Stimulated activated CD4-positive, alpha-beta T cell treated with anti-CD3 and anti-CD28 coated beads, TNF-alpha, amount 100 ng/mL, for 48 hours (primary cell): Measurements from ENCODE around the gene TACC3.

Source experiments
- DNase-seq, 3 donors: peaks; one replicate each; pipeline ENCODE4 v3.0.0-alpha.2; 2020; ENCODE audit warnings: low read depth in 3 of 3

The TACC3 gene

DNA sequence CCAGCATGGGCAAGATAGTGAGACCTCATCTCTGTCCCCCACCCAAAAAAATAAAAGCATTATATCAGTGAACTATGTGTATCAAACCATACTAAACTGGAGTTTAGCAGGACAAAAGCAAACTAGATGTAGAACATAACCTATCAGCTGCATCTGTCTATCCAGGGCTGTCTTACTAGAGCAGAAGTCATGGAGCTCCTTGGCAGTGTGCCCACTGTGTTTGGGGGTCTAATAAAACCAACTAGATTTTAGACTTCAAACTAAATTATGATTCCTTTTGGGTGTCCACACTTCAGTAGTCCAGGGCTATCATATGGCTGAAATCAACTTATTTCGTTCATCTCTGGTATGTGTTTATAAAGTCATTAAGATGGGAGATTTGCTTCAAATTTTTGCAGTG lies 17.5 kb upstream of the TACC3 start:
- no peak for DNase-seq

DNA sequence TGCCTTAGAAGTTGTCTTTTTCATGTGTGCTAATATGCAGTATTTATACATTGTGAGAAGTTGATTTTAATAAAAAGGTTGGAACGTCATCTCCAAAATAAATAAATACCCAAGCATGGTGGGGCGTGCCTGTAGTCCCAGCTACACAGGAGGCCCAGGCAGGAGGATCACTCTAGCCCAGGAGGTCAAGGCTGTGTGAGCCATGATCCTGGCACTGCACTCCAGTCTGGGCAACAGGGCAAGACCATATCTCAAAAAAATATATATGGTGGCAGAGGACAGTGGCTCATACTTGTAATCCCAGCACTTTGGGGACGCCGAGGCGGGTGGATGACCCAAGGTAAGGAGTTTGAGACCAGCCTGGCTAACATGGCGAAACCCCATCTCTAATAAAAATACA lies 15.6 kb upstream of the TACC3 start:
- DNase-seq, result no peak

DNA sequence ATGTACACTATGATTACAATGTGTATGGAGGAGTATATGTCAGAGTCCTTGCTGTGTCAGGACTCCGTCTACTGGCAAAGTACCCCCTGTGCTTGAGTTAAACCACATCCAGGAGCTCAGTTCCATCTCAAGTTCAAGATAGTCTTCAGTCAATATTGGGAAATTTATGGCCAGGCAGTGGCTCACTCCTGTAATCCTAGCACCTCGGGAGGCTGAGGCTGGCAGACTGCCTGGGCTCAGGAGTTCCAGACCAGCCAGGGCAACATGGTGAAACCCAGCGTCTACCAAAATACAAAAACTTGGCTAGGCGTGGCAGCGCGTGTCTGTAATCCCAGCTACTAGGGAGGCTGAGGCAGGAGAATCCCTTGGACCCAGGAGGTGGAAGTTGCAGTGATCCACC lies 15.0 kb upstream of the TACC3 start:
- no peak for DNase-seq

DNA sequence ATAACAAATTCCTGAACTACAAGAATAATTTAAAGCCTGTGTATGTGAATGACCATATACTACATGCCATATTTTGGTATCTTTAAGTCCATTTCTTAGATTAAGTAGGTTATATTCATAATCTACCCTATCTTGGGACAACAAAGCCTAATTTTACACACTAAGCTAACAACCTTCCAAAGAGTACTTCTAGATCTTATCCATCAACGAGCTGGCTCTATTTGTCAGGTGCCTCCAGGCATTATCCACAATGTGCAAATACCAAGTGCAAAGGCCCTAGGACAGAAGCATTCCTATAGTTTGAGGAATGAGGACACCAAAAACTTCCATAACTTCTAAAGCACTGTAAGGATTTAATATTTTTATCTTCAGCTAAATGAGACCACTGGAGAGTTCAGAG lies 12.7 kb upstream of the TACC3 start:
- no peak for DNase-seq

DNA sequence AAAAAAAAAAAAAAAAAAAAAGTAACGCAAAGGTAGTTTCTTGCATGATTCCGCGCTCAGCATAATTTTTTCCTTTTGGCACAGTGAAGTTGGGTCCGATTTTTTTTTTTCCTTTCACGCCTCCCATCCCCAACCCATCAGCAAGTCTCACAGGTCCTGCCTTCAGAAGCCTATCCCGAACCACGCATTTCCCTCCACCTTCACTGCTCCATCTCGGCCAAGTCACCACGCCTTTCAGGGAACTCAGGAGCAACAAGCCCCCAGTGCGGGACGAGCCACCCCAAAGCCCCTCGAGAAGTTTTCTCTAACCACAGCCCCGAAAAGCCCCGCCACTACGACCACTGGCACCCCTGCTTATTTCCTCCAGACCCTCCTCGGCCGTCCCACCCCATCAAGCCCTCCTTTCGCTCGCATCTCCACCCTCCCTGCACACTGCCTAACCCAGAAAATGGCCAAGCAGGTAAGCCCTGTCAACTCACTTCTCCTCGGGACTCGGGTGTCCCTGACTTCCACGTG lies 10.2 kb upstream of the TACC3 start:
- DNase-seq, result no peak

DNA sequence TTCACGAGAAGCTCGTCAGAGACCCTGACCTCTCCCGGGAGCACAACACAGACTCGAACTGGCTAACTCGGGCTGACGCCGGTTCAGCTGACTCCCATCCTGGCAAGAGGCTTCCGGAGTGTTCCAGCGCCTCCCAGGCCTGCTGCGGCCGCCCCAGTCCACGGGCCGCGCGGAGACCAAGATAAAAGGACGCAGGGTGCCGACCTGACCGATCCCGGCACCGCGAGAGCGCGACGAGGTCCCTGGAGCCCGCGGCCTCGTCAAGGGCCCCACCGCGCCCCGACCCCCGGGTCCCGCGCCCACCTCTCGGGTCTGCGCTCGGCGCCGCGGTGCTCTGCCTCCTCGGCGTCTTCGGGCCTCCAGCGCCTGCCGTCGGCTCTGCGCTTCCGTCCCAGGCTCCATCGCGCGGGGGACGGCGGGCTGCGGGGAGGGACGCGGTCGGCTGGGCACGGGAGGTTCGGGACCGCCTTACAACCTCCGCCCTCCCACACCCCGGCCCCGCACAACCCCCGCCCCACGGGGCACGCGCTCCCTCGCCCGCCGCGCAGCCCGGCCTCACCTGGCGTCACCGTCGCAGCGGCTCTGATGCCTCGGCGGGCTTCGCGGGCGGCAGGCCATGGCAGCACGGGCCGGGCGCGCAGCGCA lies 9.6 kb upstream of the TACC3 start:
- DNase-seq, result no peak

DNA sequence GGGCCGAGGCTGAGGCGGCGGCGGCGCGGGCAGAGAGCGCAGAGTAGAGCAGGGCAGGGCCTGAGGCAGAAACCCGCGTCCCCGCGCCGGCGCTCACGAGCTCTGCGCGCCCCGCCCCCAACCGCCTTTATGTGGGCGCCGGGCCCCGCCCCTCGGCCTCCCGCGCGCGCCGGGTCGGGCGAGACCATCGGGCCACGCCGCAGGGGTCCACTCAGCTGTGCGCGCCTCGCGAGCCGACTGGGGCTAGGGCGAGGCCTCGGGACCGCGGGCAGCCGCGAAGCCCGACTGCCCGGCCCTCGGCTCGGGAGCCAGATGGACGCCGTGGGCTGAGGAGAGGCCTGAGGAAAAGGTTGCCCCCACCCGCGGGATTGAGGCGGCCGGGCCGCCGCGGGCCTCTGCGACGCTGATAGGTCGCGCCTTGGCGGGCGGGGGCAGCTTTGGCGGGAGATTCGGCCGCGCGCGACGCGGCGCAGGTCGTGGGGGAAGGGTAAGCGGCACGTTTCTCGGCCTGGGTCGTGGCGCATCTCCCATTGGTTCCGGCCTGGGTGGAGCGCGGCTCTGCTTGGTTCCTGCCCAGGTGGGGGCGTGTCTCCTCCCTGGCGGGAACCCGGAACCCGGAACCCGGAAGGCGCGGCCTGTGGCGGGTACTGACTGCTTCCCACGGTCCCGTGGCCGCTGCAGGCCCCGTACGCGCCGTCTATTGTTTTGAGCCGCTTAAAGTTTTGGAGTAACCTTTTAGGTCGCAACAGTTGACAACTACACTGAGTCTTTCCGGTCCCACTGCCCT lies 8.9 kb upstream of the TACC3 start, which contains the start of gene SLBP:
Gene SLBP, minus strand, starts transcription at position 104 of the 787 bp plus-strand sequence. CDS start 131 bp downstream, outside the sequence.
- DNase-seq, result peak; percentile 98 to 99 (median 99)

DNA sequence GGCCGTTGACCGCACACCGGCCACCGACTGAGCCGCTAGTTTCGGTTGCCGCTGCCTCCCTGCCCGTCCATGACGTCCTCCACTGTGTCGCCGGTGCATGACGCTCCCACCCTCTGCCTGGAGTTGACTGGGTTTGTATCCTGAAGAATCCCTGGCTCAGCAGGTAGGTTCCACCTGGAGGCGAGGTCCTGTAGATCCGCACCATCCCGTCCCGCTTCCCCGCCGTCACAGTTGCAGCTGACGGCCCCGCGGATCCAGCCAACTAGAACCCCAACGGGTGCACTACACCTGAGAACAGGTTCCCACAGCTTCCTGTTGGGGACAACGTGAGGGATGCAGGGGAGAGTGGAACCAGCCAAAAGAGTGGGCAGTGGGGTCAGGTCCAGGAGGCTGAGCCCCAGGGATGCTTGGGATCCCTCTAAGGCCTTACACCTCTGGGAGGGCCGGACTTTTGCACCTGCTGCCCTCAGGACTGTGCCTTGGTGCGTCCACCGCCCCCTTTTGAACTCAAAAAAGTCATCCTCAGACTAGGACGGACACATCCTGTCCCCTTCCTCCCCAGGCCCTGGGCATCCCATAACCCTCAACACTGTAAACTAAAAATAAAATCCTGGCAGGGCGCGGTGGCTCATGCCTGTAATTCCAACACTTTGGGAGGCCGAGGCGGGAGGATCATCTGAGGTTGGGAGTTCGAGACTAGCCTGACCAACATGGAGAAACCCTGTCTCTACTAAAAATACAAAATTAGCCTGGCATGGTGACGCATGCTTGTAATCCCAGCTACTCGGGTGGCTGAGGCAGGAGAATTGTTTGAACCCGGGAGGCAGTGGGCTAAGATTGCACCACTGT lies 8.1 kb upstream of the TACC3 start:
- no peak for DNase-seq

DNA sequence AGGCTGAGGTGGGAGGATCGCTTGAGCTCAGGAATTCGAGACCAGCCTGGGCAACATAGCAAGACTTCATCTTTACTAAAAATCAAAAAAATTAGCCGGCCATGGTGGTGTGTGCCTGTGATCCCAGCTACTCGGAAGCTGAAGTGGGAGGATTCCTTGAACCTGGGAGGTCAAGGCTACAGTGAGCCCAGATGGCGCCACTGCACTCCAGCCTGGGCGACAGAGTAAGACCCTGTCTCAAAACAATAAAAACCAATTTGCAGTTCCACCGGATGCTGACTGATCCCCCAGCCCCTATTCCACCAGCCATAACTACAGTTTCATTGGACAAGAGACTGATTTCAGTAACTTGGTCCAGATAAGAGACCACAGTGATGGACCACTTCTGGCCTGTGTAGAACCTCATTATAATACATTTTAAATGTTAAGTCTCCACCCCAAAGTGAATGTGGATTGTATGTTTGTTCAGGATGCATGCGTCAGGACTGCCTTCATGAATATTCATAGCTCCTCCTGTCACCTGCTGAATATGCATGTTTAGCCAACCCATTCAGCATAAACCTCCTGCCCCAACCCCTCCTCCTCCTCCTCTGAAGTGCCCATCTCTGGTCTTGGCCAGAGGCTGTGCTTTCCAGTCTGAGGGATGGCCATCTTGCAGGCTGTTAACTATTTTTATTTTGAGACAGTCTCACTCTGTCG lies 6.9 kb upstream of the TACC3 start:
- no peak for DNase-seq

DNA sequence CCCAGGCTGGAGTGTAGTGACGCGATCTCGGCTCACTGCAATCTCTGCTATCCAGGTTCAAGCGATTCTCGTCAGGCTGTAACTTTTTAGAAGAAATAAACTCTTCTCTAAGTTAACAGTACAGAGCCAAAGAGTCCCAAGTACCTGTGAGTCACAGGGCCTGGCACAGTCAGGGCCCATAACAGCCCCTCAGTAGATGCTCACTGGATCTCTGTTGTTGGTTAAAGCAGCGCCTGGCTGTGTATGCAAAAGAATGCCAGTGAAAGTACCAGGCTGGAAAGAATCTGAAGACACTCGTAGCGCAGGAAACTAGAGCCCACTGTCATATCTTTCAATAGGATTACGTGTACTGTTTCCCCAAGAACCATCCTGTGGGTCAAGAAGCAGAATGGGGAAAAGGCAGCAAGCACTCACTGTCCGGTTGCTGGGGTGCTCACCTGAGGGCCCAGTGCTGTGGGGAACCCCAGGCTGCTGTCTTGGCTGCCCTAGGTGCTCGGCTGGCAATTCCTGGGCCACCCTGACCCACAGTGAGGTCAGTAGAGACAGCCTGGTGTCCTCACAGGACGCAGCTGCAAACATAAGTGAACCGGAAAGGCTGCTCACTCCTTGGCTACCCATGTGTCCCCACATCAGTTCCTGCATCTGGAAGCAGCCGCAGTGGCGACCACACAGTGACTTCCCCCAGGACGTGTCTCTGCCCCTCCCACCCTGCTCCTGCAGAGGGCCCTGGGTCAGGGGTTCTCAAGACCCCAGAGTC lies 6.1 kb upstream of the TACC3 start:
- no peak for DNase-seq

DNA sequence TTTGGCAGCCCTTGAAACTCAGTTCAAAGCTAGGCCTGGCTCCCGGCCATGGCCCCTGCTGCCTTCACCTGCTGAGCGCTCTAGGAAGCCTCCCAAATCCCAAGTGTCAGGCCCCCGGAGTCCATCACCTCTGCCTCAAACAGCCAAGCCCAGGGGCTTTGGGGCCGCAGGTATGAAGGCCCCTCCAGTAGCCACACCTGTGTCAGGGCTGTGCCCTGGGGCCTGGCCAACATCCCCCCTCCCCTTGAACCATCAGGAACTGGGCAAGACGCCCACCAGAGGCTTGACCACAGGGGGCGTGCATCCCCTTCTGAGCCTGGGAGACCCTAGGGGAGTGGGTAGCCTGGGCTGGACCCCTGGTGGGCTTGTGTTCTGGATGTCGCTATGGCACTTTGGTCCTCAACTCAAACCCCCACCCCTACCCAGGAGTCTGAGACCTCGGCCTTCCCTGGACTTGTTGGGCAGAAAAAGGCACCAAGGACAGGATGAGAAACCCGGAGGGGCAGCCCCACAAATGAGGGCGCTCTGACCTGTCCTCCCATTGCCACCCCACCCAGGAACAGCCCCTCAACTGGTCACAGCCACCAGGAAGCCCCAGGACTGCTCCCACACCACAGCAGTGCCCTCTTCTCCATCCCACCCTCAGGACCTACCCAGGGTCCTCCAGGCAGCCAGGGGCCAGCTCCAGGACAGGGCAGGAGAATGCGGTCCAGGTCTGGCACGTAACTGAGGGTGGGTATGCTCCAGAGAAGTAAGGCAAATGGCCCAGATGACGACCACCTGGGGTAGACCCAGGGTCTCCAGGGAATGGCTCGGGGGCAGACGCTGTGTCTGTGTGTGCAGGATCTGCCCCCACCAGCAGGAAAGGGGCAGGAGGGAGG lies 5.0 kb upstream of the TACC3 start:
- no peak for DNase-seq

DNA sequence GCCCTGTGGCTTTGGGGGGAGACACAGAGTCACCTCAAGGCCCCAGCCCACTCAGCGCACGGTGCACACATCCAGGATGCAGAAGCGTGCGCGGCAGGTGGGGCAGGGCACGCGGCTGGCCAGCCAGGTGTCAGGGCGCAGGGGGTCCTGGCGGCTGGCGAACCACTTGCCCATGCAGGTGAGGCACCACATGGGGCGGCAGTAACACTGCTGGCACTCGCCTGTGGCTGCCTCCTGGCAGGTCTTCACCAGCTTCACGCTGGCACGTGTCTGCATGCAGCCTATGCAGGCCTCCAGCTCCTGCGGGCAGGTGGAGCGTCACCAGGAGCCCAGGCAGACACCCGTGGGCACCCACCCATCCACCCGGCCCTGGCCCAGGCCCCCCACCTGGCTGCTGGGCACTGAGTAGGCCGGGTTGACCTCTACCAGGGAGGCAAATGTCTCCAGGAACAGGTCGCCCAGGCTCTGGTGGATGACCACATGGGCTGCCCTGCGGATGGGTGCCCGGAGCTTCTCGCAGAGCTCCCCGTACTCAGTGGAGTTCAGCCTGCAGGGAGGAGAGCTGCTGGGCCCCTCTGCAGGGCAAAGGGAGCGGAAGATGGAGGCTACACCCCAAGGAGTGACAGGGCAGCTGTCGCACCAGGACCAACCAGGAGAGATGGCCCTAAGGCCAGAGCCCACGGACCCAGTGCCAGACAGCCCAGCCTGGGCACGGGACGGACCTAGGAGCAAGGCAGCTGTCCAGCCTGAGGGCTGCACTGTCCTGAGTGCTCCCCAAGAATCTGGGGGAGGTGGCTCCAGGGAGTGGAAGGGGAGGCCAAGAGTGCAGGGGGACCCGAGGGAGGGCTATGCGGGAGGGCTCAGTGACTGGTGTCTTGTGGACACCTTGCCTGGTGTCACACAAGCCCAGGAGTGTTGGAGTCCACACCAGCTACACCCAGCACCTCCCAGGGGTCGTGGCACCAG lies 3.9 kb upstream of the TACC3 start:
- DNase-seq, result no peak

DNA sequence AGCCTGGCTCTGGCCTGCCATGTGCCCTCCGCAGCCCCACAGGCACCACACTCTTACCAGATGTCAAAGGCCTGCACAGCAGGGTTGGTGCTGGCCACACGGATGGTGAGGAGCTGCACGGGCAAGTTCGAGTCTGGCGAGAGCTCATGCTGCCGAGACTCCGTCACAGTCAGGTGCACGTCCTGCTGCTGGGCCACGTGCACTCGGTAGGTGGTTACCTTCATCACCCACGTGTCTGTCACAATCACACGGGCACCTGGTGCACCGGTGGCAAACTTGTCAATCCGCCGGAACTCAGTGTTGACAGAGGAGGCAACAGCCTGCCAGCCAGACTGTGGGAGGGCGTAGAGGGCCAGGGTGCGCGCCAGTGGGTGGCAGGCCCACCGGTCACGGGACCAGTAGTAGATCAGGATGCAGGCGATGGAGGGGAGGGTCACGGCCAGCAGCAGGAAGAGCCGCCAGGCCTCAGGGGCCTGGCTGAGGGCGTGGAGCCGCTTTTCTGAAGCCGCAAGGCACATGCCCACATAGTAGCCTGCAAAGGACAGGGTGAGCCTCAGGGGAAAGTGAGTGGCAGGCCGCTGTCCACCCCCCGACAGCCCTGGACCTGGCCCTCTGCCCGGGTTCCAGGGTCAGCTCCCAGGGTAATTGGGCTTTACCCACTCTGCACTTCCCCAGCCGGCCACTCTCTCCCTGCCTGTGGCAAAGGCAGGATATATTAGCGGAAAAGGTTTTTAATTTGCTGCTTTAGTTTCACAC lies 3.0 kb upstream of the TACC3 start:
- no peak for DNase-seq

DNA sequence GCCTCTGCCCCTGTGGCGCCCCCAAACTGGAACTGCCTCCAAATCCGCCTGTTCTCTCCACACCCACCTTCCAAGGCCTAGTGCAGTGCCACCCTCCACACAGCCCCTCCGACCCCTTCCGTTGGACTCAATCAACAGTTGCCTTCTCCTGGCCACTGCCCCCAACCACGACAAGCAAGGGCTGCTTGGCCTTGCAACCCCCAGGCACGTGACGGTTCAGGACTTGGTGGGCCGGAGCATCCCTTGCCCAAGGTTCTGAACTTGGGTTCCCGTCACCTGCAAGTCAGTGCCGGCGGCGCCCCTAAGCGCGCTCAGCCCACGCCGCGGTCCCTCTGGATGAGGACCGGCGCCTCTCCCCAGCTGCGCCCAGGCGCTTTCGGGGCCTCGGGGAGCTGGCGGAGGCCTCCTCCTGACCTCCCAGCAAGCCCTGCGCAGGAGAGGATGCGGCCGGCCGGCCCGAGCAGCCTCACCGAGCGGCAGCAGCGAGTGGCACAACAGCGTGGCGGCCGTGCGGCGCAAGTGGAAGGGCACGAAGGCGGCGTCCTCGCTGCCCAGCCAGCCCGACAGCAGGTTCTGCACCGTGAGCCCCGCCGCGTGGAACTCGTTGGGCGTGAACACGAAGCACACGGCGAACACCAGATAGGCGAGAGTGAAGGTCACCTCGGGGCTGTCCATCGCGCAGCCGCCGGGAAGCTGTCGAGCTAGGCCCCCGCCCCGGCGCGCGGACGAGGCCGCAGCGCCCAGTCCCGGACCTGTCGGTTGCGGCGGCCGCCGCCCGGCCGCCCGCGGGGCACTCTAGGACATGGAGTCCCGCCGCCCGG lies 948 bp upstream of the TACC3 start:
- DNase-seq, result no peak

DNA sequence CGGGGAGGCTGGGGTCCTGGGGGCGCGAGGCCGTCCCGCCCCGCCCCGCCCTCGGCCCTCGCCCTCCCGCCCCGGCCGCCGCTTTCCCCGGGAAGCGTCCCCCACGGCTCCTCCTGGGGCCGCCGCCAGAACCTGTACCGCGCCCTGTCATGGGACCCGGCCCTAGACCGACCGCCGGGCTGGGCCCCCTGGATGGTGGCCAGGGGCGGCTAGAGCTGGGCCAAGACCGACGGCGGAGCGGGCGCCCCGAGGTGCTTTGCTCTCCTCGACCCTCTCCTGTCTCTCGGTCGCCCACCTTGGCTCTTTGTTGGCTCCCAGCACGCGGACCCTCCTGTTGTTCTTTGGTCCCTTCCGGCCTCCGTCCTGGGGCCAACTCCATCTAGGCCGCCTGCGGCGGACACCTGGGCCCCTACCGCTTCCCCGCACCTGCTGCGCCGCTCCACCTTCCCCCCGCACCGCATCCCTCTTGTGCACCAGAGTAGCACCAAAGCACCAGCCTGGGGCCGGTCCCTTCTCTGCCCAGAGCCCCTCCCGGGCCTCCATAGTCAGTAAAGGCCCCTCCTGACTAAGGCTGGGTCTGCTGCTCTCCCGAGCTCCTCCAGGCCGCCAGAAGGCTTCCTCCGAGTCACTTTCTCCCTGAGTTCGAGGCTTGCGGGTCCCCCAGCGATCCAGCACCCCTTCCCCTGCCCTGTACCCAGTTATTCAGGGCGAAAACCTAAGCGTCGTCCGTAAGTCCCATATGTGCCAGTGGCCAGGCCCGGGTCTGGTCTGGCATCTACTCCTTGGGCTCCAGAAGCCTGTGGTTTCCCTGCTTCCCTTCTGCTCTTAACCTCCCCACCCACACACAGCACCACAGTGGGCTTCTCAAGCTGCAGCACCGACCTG lies 587 bp downstream of the TACC3 start:
- no peak for DNase-seq

DNA sequence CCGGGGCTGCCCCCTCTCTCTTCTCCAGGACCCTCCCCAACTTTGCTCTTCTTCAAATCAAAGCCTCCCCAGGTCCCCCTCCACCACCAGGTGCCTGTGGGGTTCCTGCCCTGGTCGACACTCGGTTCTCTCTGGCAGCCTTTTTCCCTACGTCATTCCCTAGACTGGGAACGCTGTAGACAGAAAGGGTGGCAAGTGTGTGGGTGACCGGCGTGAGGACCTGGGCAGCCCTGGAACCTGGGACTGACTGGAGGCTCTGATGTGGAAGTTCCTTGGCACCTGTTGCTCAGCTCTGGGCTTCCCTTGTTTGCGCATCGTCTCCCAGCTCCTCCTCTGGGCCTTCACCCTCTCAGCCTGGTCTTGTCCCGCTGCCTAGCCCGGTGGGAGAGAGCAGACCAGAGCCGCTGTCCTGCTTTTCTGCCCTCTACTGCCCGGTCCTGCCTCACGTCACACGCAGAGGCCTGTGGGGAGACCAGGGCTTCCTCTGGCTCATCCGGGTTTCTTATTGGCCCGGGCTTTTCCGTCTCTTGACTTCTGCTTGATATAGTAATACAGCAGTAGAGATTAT lies 1.3 kb downstream of the TACC3 start:
- DNase-seq, result no peak
